ENCODE measurements around the gene ARHGAP5.

ARHGAP5 gene

GRCh38 chr14:32190673-32191072, 113.6 kb downstream of the ARHGAP5 start:
- H3K36me3 ChIP-seq (ENCODE audit: insufficient read depth, low read length) = no peaks in the 10 kb centered on the region
- H4K20me1 ChIP-seq (ENCODE audit: insufficient read depth, low read length) = no peaks in the 10 kb centered on the region
- H3F3A ChIP-seq (ENCODE audit: insufficient read depth, low read length) = no peaks in the 10 kb centered on the region
- no peaks in the 10 kb centered on the region for H3K9me3 ChIP-seq (ENCODE audit: low read length)
- no peak overlapping the region for H2AFZ ChIP-seq (ENCODE audit: low read length)
- no peak for TF ChIP-seq EZH2 (IDR thresholded peaks at IDR 0.05; ENCODE audit: borderline replicate concordance, low read length)
- TF ChIP-seq CTCF (IDR thresholded peaks at IDR 0.05; ENCODE audit: low read length) = no peak
- H3K4me2 ChIP-seq (ENCODE audit: low read length) = no peak overlapping the region
- H3K4me1 ChIP-seq (ENCODE audit: insufficient read depth, low read length, severe bottlenecking) = no peaks in the 10 kb centered on the region
- no peak overlapping the region for H3K27ac ChIP-seq (ENCODE audit: low read depth, low read length, poor library complexity, severe bottlenecking)
- no peaks in the 10 kb centered on the region for H3K27me3 ChIP-seq (ENCODE audit: insufficient read depth, low read length)
- no peak overlapping the region for H3K9ac ChIP-seq (ENCODE audit: low read length)
- H3K79me2 ChIP-seq (ENCODE audit: insufficient read depth, low read length) = no peaks in the 10 kb centered on the region
- H3K4me3 ChIP-seq (ENCODE audit: low read depth, low read length, poor library complexity, severe bottlenecking) = no peak overlapping the region
- no peaks in the 10 kb centered on the region for H3K9me2 ChIP-seq (ENCODE audit: low read depth, low read length)

- TF ChIP-seq EZH2 (IDR thresholded peaks at IDR 0.05; ENCODE audit: borderline replicate concordance, low read length) (no peak), CTCF (IDR thresholded peaks at IDR 0.05; ENCODE audit: low read length) (no peak)
- H3K4me1 ChIP-seq (ENCODE audit: insufficient read depth, low read length, severe bottlenecking) = no peaks in the 10 kb centered on the region
Observed at GRCh38 chr14:32192712-32193373, 115.7 kb downstream of the ARHGAP5 start.

GRCh38 chr14:32193532-32193931, 116.4 kb downstream of the ARHGAP5 start:
- no peak for TF ChIP-seq EZH2 (IDR thresholded peaks at IDR 0.05; ENCODE audit: borderline replicate concordance, low read length)
- TF ChIP-seq CTCF (IDR thresholded peaks at IDR 0.05; ENCODE audit: low read length) = no peak
- H3K9me2 ChIP-seq (ENCODE audit: low read depth, low read length) = no peaks in the 10 kb centered on the region
- no peaks in the 10 kb centered on the region for H3K4me1 ChIP-seq (ENCODE audit: insufficient read depth, low read length, severe bottlenecking)
- H3K79me2 ChIP-seq (ENCODE audit: insufficient read depth, low read length) = no peaks in the 10 kb centered on the region
- no peaks in the 10 kb centered on the region for H3K9me3 ChIP-seq (ENCODE audit: low read length)
- H4K20me1 ChIP-seq (ENCODE audit: insufficient read depth, low read length) = no peaks in the 10 kb centered on the region
- no peak overlapping the region for H2AFZ ChIP-seq (ENCODE audit: low read length)
- H3K36me3 ChIP-seq (ENCODE audit: insufficient read depth, low read length) = no peaks in the 10 kb centered on the region
- H3K27me3 ChIP-seq (ENCODE audit: insufficient read depth, low read length) = no peaks in the 10 kb centered on the region
- no peak overlapping the region for H3K27ac ChIP-seq (ENCODE audit: low read depth, low read length, poor library complexity, severe bottlenecking)
- no peak overlapping the region for H3K4me2 ChIP-seq (ENCODE audit: low read length)
- no peak overlapping the region for H3K9ac ChIP-seq (ENCODE audit: low read length)
- H3K4me3 ChIP-seq (ENCODE audit: low read depth, low read length, poor library complexity, severe bottlenecking) = no peak overlapping the region
- no peaks in the 10 kb centered on the region for H3F3A ChIP-seq (ENCODE audit: insufficient read depth, low read length)

More at GRCh38 chr14:32192712-32193373, 115.7 kb downstream of the ARHGAP5 start:
- H3K27me3 ChIP-seq (ENCODE audit: insufficient read depth, low read length) = no peaks in the 10 kb centered on the region
- no peak overlapping the region for H3K4me3 ChIP-seq (ENCODE audit: low read depth, low read length, poor library complexity, severe bottlenecking)
- no peaks in the 10 kb centered on the region for H4K20me1 ChIP-seq (ENCODE audit: insufficient read depth, low read length)
- no peaks in the 10 kb centered on the region for H3F3A ChIP-seq (ENCODE audit: insufficient read depth, low read length)
- H3K9me3 ChIP-seq (ENCODE audit: low read length) = no peaks in the 10 kb centered on the region
- no peak overlapping the region for H2AFZ ChIP-seq (ENCODE audit: low read length)
- H3K4me2 ChIP-seq (ENCODE audit: low read length) = no peak overlapping the region
- no peaks in the 10 kb centered on the region for H3K79me2 ChIP-seq (ENCODE audit: insufficient read depth, low read length)
- no peaks in the 10 kb centered on the region for H3K36me3 ChIP-seq (ENCODE audit: insufficient read depth, low read length)
- no peaks in the 10 kb centered on the region for H3K9me2 ChIP-seq (ENCODE audit: low read depth, low read length)
- no peak overlapping the region for H3K27ac ChIP-seq (ENCODE audit: low read depth, low read length, poor library complexity, severe bottlenecking)
- H3K9ac ChIP-seq (ENCODE audit: low read length) = no peak overlapping the region

Measured in OCI-LY1 (cell line).